Tibial nerve (tissue), 4 donors: ENCODE results near the gene LRRC72. TPM values are rescaled to one million over a fixed set of nuclear protein-coding genes. Genes with fewer than 3 reads are reported as not detected.
"Not testable (repeated sequence)": the region's sequence is repeated elsewhere in the genome, so short reads cannot be mapped to it uniquely, and the experiment has no call there.

Experiments used
- DNase-seq, 2 donors: peaks; one replicate each; pipeline ENCODE4 v3.0.0-alpha.2; 2019; ENCODE audit warnings: low spot score in 2 of 2
- H3K27ac ChIP-seq, 4 donors: fragments of 200-600 bp; sonication (generic) in 3 of 4; one replicate each; pipeline ENCODE4 v1.5.1; 2017 to 2019; ENCODE audit warnings: mild to moderate bottlenecking in 1 of 4
- H3K27me3 ChIP-seq, 2 donors: fragments of 200-600 bp; sonication (generic) in 1 of 2; one replicate each; pipeline versions ENCODE4 v1.5.1 to v1.6.0; 2017 to 2019
- H3K36me3 ChIP-seq, 3 donors: fragments of 200-600 bp; sonication (generic); one replicate each; pipeline ENCODE4 v1.5.1; 2018 to 2019
- H3K4me1 ChIP-seq, 4 donors: fragments of 200-600 bp; sonication (generic) in 3 of 4; one replicate each; pipeline ENCODE4 v1.5.1; 2017 to 2019
- H3K4me3 ChIP-seq, 4 donors: fragments of 200-600 bp; sonication (generic) in 3 of 4; one replicate each; pipeline ENCODE4 v1.5.1; 2017 to 2019; ENCODE audit warnings: mild to moderate bottlenecking in 1 of 4, moderate library complexity in 1 of 4
- H3K9me3 ChIP-seq, 4 donors: fragments of 200-600 bp; sonication (generic) in 3 of 4; one replicate each; pipeline ENCODE4 v1.5.1; 2017 to 2019
- CTCF ChIP-seq, 5 experiments: fragments of 200-600 bp in 3 of 5; fragments of 450-650 bp in 2 of 5; sonication (generic) in 3 of 5; IDR thresholded peaks; one replicate each; pipeline ENCODE4 v1.5.1; 2016 to 2019; ENCODE audit warnings: antibody characterized with exemption in 5 of 5, mild to moderate bottlenecking in 3 of 5, moderate library complexity in 2 of 5
- EP300 ChIP-seq, 2 donors: sonication (generic); formaldehyde crosslinking; IDR thresholded peaks; one replicate each; pipeline ENCODE4 v1.6.1; 2017; ENCODE audit warnings: antibody characterized with exemption in 2 of 2, mild to moderate bottlenecking in 1 of 2
- POLR2A ChIP-seq, 2 donors: fragments of 450-650 bp; IDR thresholded peaks; one replicate each; pipeline ENCODE4 v1.6.1; 2017; ENCODE audit warnings: antibody characterized with exemption in 2 of 2, mild to moderate bottlenecking in 2 of 2, moderate library complexity in 2 of 2
- WGBS, 2 donors: methylation state at CpG; one replicate each; pipeline ENCODE4 v1.1.5; 2018; 5-methylcytosine and 5-hydroxymethylcytosine counted together
- total RNA-seq, 4 donors: library from RNA; depleted of rRNA; stranded (reverse); fragments of >200 nt; gene quantifications; one replicate each; pipeline ENCODE4 v1.1.0, GENCODE V29; 2016

LRRC72 gene
- total RNA-seq, 4 donors from 2014 or later = not detected

DNA sequence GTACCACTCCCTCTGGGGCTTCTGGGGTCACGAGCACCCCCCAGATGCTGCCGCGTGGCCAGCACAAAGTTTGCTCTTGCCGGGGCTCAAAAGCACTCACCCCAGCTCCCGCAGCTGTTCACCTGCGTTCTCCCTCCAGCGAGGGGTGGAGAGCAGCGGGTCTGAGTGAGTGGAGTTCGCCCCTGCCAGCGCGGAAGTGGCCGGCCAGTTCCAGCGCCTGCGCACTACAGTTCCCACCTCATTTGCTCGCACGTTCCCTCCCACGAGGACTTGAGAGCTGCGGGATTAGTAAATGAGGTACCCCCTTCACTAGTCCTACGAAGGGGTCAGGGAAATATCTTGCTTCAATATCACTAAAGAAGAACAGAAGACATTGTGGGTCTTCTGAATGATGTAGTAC, 24.3 kb upstream of the LRRC72 start:
- no peaks in the 10 kb centered on the region for H3K4me1 ChIP-seq
- TF ChIP-seq EP300 (IDR thresholded peaks at IDR 0.05) = no peak
- no peak for TF ChIP-seq POLR2A (IDR thresholded peaks at IDR 0.05)
- TF ChIP-seq CTCF (IDR thresholded peaks at IDR 0.05) = no peak
- no peak overlapping the region for H3K4me3 ChIP-seq
- 95 to 97% methylated on average over 10 to 19 of the region's 19 CpGs for WGBS, 2 donors
- H3K9me3 ChIP-seq = peaks cover 0 to 12% (median 0%) of the 10 kb centered on the region in 4 donors
- no peak for DNase-seq
- no peaks in the 10 kb centered on the region for H3K36me3 ChIP-seq
- H3K27ac ChIP-seq = no peak overlapping the region
- H3K27me3 ChIP-seq = no peaks in the 10 kb centered on the region

GRCh38 chr7:16504019-16504418, 22.6 kb upstream of the LRRC72 start:
- no peak for TF ChIP-seq EP300 (IDR thresholded peaks at IDR 0.05)
- TF ChIP-seq POLR2A (IDR thresholded peaks at IDR 0.05) = no peak
- TF ChIP-seq CTCF (IDR thresholded peaks at IDR 0.05) = no peak
- H3K36me3 ChIP-seq = no peaks in the 10 kb centered on the region
- H3K4me1 ChIP-seq = no peaks in the 10 kb centered on the region
- no peak for DNase-seq
- no peak overlapping the region for H3K27ac ChIP-seq
- H3K27me3 ChIP-seq = no peaks in the 10 kb centered on the region
- WGBS, 2 donors = 64 to 73% methylated on average over 6 of the region's 6 CpGs
- no peak overlapping the region for H3K4me3 ChIP-seq
- H3K9me3 ChIP-seq = peaks cover 0 to 12% (median 0%) of the 10 kb centered on the region in 4 donors

GRCh38 chr7:16506422-16506821, 20.2 kb upstream of the LRRC72 start:
- not testable (repeated sequence) for H3K4me3 ChIP-seq, H3K27ac ChIP-seq, H3K4me1 ChIP-seq, H3K27me3 ChIP-seq, DNase-seq, H3K36me3 ChIP-seq
- 93 to 97% methylated on average over 5 of the region's 5 CpGs for WGBS, 2 donors
- peaks cover 0 to 10% (median 0%) of the 10 kb centered on the region in 4 donors for H3K9me3 ChIP-seq

DNA sequence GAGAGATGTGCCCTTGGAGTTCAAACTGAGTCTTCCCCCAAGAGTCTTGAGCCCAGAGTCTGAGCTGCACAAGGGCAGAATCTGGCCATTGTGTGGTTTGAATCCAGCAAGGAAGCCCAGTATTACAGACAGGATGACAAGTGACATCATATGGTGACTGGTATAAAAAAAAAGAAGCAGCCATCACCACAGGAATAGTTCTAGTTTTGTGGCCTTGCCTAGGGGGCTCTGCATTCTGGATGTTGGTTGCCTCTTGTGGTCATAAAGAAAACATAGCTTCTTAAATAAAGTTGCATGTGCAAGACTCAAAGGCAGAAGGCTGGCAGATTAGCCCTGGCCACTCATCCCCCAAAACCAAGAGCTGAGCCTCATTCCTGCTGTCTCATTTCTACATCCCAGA, 16.8 kb upstream of the LRRC72 start:
- no peaks in the 10 kb centered on the region for H3K9me3 ChIP-seq
- no peaks in the 10 kb centered on the region for H3K36me3 ChIP-seq
- no peak for DNase-seq

DNA sequence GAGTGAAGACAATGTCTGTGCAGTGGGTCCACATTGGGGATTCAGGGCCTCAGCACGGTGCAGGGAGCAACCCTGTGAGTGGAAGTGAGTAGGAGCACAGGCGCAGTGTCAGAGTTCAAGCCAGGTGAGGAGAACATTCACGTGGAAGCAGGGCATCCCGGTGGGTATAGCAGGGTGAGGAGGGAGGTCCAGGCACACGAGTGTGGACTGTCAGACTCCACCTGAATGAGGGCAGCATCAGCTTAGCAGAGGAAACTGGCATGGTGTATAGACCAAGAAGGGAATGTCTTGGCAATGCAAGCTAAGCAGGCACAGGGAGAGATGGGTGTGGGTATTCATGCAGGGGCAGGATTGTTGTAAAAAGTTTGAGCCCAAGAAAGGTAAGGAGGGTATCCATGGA, 15.3 kb upstream of the LRRC72 start:
- Histone ChIP-seq H3K27ac (no peak overlapping the region), H3K27me3 (no peaks in the 10 kb centered on the region), H3K4me1 (peaks cover 0 to 6% (median 0%) of the 10 kb centered on the region in 4 donors), H3K9me3 (no peaks in the 10 kb centered on the region), H3K36me3 (no peaks in the 10 kb centered on the region), H3K4me3 (no peak overlapping the region)
- DNase-seq = no peak
- no peak for TF ChIP-seq CTCF (IDR thresholded peaks at IDR 0.05)
- no peak for TF ChIP-seq POLR2A (IDR thresholded peaks at IDR 0.05)
- no peak for TF ChIP-seq EP300 (IDR thresholded peaks at IDR 0.05)
- WGBS, 2 donors = 89 to 93% methylated on average over 5 of the region's 5 CpGs

More for the DNA sequence above, 16.8 kb upstream of the LRRC72 start:
- no peak for TF ChIP-seq CTCF (IDR thresholded peaks at IDR 0.05)
- no peak for TF ChIP-seq EP300 (IDR thresholded peaks at IDR 0.05)
- TF ChIP-seq POLR2A (IDR thresholded peaks at IDR 0.05) = no peak
- Histone ChIP-seq H3K27ac (no peak overlapping the region), H3K27me3 (no peaks in the 10 kb centered on the region), H3K4me1 (peaks cover 0 to 3% (median 0%) of the 10 kb centered on the region in 4 donors), H3K4me3 (no peak overlapping the region)

DNA sequence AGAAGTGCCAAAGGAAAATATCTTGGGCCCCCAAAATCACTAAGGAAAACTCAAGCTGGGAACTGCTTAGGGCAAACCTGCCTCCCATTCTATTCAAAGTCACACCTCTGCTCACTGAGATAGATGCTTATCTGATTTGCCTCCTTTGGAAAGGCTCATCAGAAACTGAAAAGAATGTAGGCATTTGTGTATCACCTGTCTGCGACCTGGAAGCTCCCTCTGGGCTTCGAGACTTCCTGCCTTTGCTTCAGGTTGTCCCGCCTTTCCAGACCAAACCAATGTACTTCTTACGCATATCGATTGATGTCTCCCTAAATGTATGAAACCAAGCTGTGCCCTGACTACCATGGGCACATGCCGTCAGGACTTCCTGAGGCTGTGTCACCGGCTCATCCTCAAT, 14.5 kb upstream of the LRRC72 start:
- no peak for DNase-seq
- Histone ChIP-seq H3K36me3 (no peaks in the 10 kb centered on the region), H3K4me1 (peaks cover 0 to 6% (median 0%) of the 10 kb centered on the region in 4 donors), H3K4me3 (no peak overlapping the region), H3K9me3 (no peaks in the 10 kb centered on the region), H3K27me3 (no peaks in the 10 kb centered on the region), H3K27ac (no peak overlapping the region)
- TF ChIP-seq EP300 (IDR thresholded peaks at IDR 0.05) = no peak
- WGBS, 2 donors = 96 to 98% methylated on average over 7 of the region's 7 CpGs
